D341Med (cell line): ENCODE measurements around the gene SLC35F6.
"Not testable (repeated sequence)": the region's sequence is repeated elsewhere in the genome, so short reads cannot be mapped to it uniquely, and the experiment has no call there.

Experiments used
- DNase-seq: peaks from one replicate; pipeline ENCODE4 v3.0.0; 2012; ENCODE audit warnings: low spot score

Gene SLC35F6

DNA sequence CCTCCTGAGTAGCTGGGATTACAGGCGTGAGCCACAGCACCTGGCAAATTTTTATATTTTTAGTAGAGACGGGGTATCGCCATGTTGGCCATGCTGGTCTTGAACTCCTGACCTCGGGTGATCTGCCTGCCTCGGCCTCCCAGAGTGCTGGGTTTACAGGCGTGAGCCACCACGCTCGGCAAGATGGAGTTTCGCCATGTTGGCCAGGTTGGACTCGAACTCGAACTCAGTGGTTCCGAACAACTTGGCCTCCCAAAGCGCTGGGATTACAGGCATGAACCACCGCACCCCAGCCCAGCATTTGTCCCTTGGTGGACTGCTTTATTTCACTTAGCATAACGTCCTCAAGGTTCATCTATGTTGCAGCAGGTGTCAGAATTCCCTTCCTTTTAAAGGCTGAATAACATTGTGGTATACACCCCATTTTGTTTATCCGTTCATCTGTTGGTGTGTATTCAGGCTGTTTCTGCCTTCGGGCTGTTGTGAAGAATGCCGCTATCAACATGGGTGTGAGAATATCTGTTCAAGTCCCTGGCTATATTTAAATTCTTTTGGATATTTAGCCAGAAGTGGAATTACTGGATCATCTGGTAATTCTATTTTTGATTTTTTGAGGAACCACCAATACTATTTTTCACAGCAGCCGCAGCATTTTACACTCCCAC lies 20.6 kb downstream of the SLC35F6 start:
- peak; percentile 2 for DNase-seq

DNA sequence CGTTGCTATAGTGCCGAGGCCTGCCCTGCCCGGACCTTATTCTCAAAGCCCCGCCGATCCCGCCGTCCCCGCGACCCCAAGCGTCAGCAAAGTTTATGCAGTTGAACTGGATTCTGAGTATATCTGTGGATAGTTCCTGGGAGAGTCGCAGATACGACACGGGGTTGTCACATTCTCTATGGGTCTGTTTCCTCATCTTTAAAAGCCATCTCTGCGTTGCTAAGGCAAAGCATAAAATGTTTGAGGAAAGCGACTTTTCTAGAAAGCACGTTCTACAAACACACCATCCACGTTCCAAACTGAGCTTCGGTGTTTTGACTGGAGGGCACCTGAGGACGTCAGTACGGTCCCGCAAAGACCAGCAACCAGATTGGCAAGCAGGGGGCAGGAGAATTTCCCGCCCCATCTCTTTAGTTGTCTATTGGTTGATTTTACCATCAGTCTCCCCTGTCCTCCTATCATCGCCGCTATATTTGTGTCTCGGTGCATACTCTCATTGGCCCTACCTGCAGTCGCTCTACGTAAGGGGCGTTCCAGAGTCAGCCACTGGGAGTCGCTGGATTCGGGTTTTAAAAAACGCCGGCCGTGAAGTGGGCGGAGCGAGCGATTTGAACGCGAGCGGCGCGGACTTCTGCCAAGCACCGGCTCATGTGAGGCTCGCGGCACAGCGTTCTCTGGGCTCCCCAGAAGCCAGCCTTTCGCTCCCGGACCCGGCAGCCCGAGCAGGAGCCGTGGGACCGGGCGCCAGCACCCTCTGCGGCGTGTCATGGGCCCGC lies 21.5 kb downstream of the SLC35F6 start, which contains the start of gene CENPA:
Gene CENPA, plus strand, starts transcription at position 626 of the 776 bp plus-strand sequence. Its CDS starts 141 bp downstream, at position 767.
- DNase-seq = peak; percentile 94

DNA sequence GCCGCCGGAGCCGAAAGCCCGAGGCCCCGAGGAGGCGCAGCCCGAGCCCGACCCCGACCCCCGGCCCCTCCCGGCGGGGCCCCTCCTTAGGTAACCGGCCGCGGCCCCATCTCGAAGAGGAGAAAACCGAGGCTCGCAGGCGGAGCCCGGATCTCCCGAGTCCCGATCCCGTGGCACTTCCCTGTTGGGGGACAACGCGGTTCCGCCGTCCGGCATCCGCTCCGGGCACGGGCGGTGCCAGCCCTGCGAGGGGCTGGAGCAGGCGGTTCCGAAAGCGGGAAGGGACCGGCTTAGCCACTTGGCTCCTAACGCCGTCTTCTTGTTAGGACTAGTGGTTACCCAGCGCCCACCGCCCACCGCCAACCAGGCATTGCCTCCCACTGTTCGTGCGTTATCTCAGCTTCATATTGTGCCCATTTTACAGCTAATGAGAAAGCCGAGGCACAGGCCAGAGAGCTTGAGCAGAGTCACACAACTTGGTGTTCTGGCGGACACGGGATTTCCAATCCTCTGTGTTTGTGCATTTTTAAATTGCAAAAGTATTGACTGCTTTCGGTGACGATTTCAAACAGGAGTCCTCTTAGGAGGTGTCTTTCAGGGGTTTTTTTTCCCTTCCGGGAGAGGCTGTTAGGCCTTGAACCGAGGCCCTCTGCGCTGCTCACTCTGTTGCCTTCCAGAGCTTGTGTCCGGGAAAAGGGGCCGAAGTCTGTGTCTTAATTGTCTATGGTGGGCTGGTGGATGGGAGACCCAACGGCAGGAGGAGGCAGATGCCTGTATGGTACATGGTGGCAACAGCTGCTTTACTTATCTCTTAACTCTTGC lies 22.3 kb downstream of the SLC35F6 start:
- no peak for DNase-seq

DNA sequence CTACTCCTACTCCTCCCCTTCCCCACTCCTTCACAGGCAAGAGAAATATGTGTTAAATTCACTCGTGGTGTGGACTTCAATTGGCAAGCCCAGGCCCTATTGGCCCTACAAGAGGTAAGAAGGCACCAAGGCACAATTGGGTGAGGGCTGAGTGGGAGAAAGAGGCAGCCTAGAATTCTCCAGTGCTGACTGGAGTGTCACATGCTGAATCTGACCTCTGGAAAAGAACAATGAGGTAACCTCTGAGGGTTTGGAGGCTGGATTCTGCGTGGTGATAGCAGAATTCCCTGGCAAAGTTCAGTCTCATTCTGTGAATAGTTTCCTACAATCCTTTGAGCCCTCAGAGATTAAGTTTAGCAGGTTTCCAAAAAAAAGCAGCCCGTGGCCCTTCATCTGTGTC lies 28.6 kb downstream of the SLC35F6 start:
- DNase-seq = no peak

DNA sequence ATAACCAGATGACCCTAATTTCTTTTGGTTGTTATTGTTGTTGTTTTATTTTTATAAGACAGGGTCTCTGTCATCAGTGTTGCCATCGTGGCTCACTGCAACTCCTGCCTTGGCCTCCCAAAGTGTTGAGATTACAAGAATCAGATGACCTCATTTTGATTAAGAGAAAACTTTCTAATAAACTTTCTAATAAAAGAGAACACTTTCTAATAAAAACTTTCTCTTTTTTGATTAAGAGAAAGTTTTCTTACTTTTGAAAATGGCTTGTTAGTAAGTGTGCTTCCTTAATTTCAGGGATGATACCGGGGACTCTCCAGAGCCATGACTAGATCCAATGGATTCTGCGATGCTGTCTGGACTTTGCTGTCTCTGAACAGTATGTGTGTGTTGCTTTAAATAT lies 29.4 kb downstream of the SLC35F6 start:
- DNase-seq = no peak

DNA sequence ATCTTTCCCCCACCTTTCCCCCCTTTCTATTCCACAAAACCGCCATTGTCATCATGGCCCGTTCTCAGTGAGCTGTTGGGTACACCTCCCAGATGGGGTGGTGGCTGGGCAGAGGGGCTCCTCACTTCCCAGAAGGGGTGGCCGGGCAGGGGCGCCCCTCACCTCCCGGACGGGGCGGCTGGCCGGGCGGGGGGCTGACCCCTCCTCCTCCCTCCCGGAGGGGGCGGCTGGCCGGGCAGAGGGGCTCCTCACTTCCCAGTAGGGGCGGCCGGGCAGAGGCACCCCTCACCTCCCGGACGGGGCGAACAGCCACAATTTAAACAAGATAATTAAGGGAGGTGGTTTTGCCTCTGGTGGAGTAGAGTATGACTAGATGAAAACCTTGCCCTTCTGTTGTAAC lies 31.1 kb downstream of the SLC35F6 start:
- DNase-seq = not testable (repeated sequence)

DNA sequence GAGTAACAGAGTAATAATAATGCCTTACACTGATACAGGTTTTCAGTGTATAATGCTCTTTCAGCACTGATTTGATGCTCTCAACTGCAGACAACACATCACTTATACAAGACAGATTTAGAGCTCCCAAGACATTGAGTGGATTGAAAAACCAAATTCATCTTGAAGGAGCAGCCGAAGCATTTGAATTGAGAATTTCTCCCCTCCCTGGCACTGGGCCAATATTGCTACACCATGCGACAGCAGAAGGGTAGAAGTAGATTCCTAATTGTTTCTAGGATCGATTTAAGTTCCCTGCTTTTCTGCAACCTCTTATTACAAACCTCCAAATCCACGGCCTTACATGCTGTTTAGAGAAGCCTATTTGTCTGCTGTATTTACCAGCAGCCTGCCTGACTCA lies 37.2 kb downstream of the SLC35F6 start:
- no peak for DNase-seq

DNA sequence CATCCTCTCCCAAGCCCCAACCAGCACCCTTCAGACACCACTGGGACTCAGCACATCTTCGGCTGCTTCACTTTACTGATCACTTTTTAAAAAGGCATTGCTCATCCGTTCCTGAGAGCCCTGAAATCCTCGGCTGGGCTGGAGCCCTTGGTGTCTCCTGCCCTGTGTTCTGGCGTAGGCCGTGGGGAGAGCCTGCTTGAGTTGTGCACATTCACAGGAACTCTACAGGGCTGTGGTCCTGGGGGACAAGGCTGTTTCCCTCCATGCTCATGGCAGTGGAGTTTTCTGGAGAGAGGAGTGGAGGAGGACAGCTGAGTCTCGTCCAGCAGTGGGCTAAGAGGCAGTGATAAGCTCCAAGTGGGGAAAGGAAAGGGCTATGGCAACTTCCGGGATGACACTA lies 37.7 kb downstream of the SLC35F6 start:
- no peak for DNase-seq

DNA sequence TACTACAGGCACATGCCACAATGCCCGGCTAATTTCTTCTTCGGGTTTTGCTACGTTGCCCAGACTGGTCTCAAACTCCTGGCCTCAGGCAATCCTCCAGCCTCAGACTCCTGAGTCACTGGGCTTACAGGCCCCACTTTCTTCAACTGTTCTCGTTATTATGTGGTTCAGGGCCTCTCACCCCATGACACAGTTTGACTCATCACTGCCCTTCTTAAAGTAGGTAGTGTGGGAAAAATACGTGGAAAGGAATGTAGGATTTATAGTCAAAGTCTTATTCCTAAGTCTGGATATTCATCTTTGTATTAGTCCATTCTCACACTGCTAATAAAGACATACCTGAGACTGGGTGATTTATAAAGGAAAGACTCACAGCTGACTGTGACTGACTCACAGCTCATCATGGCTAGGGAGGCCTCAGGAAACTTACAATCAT lies 41.2 kb downstream of the SLC35F6 start:
- DNase-seq = no peak

DNA sequence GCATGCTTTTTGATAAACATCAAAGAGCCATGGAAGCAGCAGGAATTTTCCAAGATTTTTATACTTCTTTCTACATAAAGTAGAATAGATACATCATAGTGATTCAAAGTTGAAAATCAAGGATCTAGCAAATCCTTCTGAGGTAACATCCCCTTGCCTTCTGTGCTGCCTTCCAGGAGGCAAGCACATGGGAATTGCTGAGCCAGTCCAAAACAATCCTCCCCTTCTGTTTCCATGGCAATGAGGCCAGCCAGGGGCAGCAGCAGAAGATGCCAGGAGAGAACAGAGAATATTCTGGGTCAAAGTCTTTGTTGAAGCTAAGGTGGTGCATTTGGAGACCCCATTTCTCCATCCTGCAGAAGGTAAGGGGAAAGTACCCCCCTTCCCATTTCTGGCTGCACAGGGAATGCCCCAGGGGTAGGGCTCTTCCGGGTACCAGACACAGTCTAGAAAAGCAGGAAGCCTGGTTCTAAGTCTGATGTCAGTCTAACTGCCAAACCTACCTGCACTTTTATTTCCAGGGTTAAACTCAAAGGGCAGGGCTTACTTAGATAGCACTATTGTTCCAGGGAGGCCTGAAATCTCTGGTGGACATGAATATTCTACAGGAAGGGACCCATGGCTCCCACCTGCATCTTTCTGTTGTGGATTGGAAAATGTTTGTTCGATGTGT lies 43.8 kb downstream of the SLC35F6 start:
- DNase-seq = no peak

DNA sequence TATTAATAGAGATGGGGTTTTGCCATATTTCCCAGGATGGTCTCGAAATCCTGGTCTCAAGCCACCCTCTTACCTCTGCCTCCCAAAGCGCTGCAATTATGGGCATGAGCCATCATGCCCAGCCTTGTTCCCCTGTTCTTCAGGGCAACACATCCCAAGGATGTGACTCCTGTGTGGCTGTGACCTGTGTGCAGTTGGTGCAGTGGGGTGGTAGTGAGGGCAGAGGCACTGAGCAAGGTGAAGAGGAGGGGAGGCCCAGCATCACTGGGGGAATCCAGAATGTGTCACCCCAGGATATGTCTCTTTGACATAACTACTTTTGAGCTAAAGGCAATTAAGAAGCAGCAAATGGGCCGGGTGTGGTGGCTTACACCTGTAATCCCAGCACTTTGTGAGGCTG lies 45.1 kb downstream of the SLC35F6 start:
- no peak for DNase-seq

DNA sequence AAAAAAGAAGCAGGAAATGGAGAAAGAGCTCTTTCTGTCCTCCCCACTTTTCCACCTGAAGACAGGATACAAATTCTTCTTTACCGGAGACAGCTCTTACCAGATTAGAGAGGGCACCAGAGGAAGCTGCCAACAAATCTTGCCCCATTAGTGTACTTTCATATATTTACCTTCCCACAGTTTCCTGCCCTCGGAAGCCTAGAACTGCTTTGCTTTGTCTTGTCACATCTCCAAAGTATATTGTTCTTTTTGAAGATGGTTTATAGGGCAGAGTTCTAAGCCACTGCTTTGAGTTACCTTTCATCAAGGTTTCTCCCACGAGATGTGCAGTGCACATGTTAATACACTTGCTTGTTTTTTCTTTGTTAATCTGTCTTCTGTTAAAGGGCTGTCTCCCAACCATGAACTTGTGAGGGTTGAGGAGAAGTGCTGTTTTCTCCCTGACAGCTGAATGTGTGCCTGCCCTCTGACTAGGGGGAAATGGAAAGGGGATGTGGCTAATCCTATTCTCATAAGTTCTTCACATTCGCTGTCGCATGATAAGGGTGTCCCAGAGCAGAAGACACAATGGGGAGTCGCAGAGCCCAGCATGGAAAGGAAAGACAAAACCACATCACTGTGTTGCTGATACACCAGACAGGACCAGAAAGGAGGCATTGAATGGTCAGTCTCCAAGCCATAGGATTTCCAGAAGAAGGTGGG lies 45.9 kb downstream of the SLC35F6 start:
- DNase-seq = no peak

DNA sequence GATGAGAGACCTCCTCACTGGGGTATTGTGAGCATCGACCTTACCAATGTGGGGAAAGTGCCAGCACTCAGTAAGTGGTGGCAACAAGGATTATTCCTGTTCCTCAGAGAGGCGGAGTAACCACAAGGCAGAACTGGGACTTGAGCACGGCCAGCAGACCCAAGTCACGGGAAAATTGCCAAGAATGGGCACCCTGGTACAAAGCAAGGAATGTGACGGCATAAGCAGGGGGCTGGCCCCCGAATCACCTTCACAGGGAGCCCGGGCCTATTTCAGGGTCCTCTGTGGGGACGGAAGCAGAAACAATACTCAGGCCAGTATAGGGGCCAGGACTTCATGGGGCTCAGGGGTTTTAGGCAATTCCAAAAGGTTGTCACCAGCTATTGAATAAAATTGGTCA lies 47.2 kb downstream of the SLC35F6 start:
- DNase-seq = no peak

DNA sequence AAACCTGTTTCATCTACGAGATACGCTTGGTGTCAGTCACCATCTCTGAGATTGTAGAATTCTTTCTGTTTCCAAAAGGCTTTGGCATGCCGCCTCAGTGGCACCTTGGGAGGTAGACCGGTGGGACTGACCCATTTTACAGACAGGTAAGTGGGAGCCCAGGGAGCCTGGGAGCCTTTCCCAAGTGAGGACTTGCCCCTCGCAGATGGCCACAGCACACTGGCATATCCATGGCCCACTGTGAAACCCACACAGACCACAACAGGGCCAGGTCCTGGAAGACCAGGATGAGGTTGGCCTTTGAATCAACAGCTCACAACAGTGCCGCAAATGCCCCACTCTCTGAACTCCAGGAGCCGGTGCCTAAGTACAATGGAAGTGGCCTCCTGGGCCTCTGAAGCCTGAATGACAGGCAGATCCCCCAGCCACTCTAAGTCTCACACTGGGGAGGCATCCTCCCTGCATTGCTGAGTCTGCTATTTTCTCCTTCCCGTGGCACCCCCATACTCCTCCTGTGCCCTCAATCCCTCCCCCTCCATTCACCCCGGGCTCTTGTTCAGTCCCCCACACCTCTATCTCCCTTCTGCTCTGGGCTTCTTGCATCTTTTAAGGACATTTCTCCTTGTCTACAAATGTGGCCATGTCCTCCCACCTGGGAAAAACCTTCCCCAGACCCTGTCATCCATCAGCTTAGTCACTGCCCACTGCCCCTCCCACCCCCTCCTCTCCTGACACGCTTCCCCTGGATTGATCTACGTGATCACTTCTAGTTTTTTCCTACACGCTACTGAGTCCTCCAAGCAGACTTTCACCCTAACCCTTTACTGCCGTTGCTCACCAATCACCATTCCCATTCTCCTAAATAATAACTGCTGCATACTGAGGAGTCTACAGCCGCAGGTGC lies 48.0 kb downstream of the SLC35F6 start:
- DNase-seq = no peak

DNA sequence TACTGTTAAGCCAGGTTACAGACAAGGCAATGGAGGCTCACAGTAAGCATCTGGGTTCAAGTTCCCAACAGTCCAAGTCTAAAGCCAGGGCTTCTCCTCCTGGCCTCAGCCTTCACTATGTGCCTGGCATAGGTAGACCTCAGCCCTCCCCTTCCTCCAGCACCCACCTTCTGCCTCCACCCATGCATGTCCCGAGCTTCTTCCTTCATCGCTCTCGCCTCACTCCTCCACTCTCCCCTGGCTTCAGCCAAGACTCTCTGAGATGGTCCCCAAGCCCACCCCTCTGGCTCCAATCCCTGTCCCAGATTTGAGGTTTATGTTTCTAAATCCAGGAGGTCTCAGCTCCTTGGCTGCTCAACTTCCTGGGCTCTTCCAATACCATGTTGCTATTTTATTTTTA lies 48.6 kb downstream of the SLC35F6 start:
- DNase-seq = no peak

DNA sequence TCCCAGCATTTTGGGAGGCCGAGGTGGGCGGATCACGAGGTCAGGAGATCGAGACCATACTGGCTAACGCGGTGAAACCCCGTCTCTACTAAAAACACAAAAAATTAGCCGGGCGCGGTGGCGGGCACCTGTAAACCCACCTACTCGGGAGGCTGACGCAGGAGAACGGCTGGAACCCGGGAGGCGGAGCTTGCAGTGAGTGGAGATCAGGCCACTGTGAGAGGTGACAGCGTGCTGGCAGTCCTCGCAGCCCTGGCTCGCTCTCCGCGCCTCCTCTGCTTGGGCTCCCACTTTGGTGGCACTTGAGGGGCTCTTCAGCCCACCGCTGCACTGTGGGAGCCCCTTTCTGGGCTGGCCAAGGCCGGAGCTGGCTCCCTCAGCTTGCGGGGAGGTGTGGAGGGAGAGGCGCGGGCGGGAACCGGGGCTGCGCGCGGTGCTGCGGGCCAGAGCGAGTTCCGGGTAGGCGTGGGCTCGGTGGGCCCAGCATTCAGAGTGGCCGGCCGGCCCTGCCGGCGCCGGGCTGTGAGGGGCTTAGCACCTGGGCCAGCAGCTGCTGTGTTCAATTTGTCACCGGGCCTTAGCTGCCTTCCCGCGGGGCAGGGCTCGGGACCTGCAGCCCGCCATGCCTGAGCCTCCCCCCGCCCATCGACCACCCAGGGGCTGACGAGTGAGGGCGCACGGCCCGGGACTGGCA lies 50.1 kb downstream of the SLC35F6 start:
- DNase-seq = not testable (repeated sequence)

DNA sequence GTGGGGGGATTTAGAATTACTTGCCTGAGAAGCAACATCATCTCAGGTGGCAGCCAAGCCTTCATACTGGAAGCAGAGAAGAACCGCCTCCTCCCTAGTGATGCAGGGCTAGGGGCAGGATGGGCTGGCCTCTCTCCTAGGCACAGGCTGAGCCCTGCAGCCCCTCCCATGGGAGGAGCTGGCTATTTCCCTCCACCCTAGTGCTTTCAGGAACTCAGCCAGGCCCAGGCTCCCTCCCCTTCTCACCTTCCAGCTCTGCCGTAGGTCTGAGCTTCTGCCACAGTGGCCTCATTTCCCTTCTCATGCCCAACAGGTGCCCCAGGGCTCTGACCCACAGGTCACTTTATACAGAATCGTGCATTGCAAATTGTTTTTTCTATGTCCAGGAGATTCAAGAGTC lies 52.8 kb downstream of the SLC35F6 start:
- DNase-seq = no peak

DNA sequence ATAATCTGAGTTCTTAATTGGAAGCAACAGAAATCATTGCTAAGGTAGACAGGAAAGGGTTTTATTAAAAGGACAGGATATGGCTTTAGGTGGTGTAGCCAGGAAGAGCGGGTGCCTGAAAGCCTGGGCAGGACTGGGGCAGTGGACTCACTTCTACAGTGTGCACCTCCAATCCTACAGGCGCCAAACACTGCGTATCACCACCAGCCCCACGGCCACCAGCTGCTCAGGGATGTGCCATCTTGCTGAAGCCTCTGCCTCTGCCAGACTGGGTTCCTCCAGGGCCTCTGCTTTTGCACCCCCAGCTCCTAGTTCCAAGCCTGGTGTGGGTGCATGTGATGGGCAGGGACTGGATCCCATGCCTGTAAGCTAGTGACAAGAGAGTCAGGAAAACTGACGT lies 54.2 kb downstream of the SLC35F6 start:
- no peak for DNase-seq

DNA sequence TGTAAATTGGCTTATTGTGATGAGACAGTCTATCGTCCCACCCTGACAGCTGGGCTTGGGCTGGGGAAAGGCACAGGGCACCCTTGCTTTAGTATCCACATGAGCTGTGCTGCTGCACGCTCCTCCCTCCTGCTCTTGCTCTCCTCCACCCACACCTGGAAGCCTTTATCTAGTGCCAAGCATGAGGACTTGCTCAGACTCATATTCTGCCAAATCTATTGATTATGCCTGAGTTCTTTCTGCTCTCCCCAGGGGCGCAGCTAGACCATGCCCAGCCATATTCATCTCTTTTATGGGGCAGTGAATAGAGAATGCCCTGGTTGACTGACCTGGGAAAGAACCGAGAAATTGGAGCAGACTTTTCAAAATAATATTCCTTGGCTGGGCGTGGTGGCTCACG lies 54.9 kb downstream of the SLC35F6 start:
- no peak for DNase-seq

DNA sequence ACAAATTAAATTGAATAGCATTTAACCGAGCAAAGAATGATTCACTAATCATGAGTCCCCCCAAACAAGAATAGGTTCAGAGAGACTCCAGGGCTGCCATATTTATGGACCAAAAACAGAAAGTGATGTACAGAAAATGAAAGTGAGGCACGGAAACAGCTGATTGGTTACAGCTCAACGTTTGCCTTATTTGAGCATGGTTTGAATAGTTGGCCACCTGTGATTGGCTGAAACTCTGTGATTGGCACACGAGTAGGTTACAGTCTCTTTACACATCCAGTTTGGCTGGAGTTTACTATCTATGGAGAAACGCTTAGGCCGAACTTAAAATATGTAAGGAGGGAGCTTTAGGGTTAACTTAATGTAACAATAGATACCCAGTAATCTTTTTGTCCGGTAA lies 56.8 kb downstream of the SLC35F6 start:
- DNase-seq = no peak
